SU-DHL-6 (cell line): Measurements from ENCODE around the gene MAP1A.

Experiments
- H2AFZ ChIP-seq: fragments of 200-600 bp; sonication (generic); 2 replicates; pipeline ENCODE4 v1.6.1; 2014; ENCODE audit warnings: low read depth, mild to moderate bottlenecking, moderate library complexity, mixed read lengths, antibody characterized with exemption, low read length; ENCODE audit not compliant: severe bottlenecking
- H3F3A ChIP-seq: fragments of 200-600 bp; shearing (Covaris generic); 2 replicates; pipeline ENCODE4 v1.6.0; 2016; ENCODE audit warnings: antibody characterized with exemption, mild to moderate bottlenecking; ENCODE audit not compliant: insufficient read depth
- H3K27ac ChIP-seq: fragments of 200-600 bp; sonication (generic); 2 replicates; pipeline ENCODE4 v1.5.1; 2016; ENCODE audit warnings: low read depth, mild to moderate bottlenecking, low read length, moderate library complexity, mixed read lengths
- H3K27me3 ChIP-seq: fragments of 200-600 bp; sonication (generic), shearing (Covaris generic); 2 replicates; pipeline ENCODE4 v1.6.0; 2014; ENCODE audit warnings: mild to moderate bottlenecking, low read length
- H3K36me3 ChIP-seq: fragments of 200-600 bp; sonication (generic); 2 replicates; pipeline ENCODE4 v1.6.1; 2014; ENCODE audit warnings: mild to moderate bottlenecking, low read length, mixed read lengths
- H3K4me2 ChIP-seq: fragments of 300-600, 200-600 bp; shearing (Covaris generic), sonication (generic); 2 replicates; pipeline ENCODE4 v1.6.0; 2014; ENCODE audit warnings: low read length, low read depth, mild to moderate bottlenecking; ENCODE audit not compliant: poor library complexity, severe bottlenecking
- H3K4me3 ChIP-seq: fragments of 200-600 bp; sonication (generic); 2 replicates; pipeline ENCODE4 v1.5.1; 2014; ENCODE audit warnings: antibody characterized with exemption, low read length, mild to moderate bottlenecking, mixed read lengths; ENCODE audit not compliant: insufficient read depth, poor library complexity, severe bottlenecking
- H3K79me2 ChIP-seq: fragments of 200-600 bp; sonication (generic); 2 replicates; pipeline ENCODE4 v1.6.1; 2014; ENCODE audit warnings: mild to moderate bottlenecking, low read length, moderate library complexity; ENCODE audit not compliant: insufficient read depth
- H3K9ac ChIP-seq: fragments of 200-600 bp; sonication (generic); 2 replicates; pipeline ENCODE4 v1.7.0; 2014; ENCODE audit warnings: mild to moderate bottlenecking, low read length
- H3K9me2 ChIP-seq: fragments of 200-600 bp; sonication (generic); replicated peaks from 2 replicates; pipeline ENCODE4 v1.6.1; 2014; ENCODE audit warnings: low read length; ENCODE audit not compliant: insufficient read depth
- H3K9me3 ChIP-seq: fragments of 200-600 bp; sonication (generic); 2 replicates; pipeline ENCODE4 v1.6.1; 2014; ENCODE audit warnings: low read length, mixed read lengths; ENCODE audit not compliant: insufficient read depth
- H4K20me1 ChIP-seq: fragments of 200-600 bp; sonication (generic); 2 replicates; pipeline ENCODE4 v1.6.1; 2014; ENCODE audit warnings: low read depth, mild to moderate bottlenecking, antibody characterized with exemption, low read length, moderate library complexity, mixed read lengths
- EZH2phosphoT487 ChIP-seq: fragments of 200-600 bp; sonication (generic), shearing (Covaris generic); conservative IDR thresholded peaks from 2 replicates; pipeline ENCODE4 v1.6.1; 2018; ENCODE audit warnings: mild to moderate bottlenecking, antibody characterized with exemption, low read length, moderate library complexity, mixed read lengths
- TF ChIP-seq, protein P1 (sequence below): fragments of 200-600 bp; sonication (generic); IDR thresholded peaks from one replicate; pipeline ENCODE4 v1.5.1; 2017; ENCODE audit warnings: antibody characterized with exemption, mild to moderate bottlenecking, low read length, moderate library complexity; ENCODE audit not compliant: insufficient read depth, poor library complexity, severe bottlenecking

Gene MAP1A

DNA sequence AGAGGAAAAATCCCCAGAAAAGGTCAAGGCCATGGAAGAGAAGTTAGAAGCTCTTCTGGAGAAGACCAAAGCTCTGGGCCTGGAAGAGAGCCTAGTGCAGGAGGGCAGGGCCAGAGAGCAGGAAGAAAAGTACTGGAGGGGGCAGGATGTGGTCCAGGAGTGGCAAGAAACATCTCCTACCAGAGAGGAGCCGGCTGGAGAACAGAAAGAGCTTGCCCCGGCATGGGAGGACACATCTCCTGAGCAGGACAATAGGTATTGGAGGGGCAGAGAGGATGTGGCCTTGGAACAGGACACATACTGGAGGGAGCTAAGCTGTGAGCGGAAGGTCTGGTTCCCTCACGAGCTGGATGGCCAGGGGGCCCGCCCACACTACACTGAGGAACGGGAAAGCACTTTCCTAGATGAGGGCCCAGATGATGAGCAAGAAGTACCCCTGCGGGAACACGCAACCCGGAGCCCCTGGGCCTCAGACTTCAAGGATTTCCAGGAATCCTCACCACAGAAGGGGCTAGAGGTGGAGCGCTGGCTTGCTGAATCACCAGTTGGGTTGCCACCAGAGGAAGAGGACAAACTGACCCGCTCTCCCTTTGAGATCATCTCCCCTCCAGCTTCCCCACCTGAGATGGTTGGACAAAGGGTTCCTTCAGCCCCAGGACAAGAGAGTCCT, 9.0 kb downstream of the MAP1A start:
- Histone ChIP-seq H4K20me1 (no peaks in the 10 kb centered on the region), H3K27me3 (no peaks in the 10 kb centered on the region), H3K27ac (no peak overlapping the region), H3K4me2 (no peak overlapping the region), H3K9me2 (no peaks in the 10 kb centered on the region), H3F3A (no peaks in the 10 kb centered on the region), H3K4me3 (no peak overlapping the region), H3K36me3 (no peaks in the 10 kb centered on the region), H3K9me3 (no peaks in the 10 kb centered on the region), H3K79me2 (no peaks in the 10 kb centered on the region), H3K9ac (no peak overlapping the region), H2AFZ (no peak overlapping the region)
- TF ChIP-seq, protein P1, sequence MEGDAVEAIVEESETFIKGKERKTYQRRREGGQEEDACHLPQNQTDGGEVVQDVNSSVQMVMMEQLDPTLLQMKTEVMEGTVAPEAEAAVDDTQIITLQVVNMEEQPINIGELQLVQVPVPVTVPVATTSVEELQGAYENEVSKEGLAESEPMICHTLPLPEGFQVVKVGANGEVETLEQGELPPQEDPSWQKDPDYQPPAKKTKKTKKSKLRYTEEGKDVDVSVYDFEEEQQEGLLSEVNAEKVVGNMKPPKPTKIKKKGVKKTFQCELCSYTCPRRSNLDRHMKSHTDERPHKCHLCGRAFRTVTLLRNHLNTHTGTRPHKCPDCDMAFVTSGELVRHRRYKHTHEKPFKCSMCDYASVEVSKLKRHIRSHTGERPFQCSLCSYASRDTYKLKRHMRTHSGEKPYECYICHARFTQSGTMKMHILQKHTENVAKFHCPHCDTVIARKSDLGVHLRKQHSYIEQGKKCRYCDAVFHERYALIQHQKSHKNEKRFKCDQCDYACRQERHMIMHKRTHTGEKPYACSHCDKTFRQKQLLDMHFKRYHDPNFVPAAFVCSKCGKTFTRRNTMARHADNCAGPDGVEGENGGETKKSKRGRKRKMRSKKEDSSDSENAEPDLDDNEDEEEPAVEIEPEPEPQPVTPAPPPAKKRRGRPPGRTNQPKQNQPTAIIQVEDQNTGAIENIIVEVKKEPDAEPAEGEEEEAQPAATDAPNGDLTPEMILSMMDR, result no peak
- TF ChIP-seq EZH2phosphoT487, result no peak

DNA sequence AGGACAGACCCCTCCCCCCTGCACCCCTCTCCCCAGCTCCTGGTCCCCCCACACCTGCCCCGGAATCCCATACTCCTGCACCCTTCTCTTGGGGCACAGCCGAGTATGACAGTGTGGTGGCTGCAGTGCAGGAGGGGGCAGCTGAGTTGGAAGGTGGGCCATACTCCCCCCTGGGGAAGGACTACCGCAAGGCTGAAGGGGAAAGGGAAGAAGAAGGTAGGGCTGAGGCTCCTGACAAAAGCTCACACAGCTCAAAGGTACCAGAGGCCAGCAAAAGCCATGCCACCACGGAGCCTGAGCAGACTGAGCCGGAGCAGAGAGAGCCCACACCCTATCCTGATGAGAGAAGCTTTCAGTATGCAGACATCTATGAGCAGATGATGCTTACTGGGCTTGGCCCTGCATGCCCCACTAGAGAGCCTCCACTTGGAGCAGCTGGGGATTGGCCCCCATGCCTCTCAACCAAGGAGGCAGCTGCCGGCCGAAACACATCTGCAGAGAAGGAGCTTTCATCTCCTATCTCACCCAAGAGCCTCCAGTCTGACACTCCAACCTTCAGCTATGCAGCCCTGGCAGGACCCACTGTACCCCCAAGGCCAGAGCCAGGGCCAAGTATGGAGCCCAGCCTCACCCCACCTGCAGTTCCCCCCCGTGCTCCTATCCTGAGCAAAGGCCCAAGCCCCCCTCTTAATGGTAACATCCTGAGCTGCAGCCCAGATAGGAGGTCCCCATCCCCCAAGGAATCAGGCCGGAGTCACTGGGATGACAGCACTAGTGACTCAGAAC, 9.8 kb downstream of the MAP1A start:
- H3K9ac ChIP-seq, result no peak overlapping the region
- no peak overlapping the region for H2AFZ ChIP-seq
- no peaks in the 10 kb centered on the region for H3K79me2 ChIP-seq
- H3K4me3 ChIP-seq, result no peak overlapping the region
- no peaks in the 10 kb centered on the region for H3K27me3 ChIP-seq
- H3K9me2 ChIP-seq, result no peaks in the 10 kb centered on the region
- H3K36me3 ChIP-seq, result no peaks in the 10 kb centered on the region
- no peak overlapping the region for H3K27ac ChIP-seq
- no peaks in the 10 kb centered on the region for H3F3A ChIP-seq
- no peaks in the 10 kb centered on the region for H3K9me3 ChIP-seq
- no peaks in the 10 kb centered on the region for H4K20me1 ChIP-seq
- no peak overlapping the region for H3K4me2 ChIP-seq
- TF ChIP-seq EZH2phosphoT487, result no peak
- TF ChIP-seq, protein P1, result no peak

DNA sequence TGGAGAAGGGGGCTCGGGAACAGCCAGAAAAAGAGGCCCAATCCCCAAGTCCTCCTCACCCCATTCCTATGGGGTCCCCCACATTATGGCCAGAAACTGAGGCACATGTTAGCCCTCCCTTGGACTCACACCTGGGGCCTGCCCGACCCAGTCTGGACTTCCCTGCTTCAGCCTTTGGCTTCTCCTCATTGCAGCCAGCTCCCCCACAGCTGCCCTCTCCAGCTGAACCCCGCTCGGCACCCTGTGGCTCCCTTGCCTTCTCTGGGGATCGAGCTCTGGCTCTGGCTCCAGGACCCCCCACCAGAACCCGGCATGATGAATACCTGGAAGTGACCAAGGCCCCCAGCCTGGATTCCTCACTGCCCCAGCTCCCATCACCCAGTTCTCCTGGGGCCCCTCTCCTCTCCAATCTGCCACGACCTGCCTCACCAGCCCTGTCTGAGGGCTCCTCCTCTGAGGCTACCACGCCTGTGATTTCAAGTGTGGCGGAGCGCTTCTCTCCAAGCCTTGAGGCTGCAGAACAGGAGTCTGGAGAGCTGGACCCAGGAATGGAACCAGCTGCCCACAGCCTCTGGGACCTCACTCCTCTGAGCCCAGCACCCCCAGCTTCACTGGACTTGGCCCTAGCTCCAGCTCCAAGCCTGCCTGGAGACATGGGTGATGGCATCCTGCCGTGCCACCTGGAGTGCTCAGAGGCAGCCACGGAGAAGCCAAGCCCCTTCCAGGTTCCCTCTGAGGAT, 10.6 kb downstream of the MAP1A start:
- Histone ChIP-seq H3K36me3 (no peaks in the 10 kb centered on the region), H3K27ac (no peak overlapping the region), H2AFZ (no peak overlapping the region), H3K79me2 (no peaks in the 10 kb centered on the region), H3K9me2 (no peaks in the 10 kb centered on the region), H3K9ac (no peak overlapping the region), H3F3A (no peaks in the 10 kb centered on the region), H3K4me3 (no peak overlapping the region), H4K20me1 (no peaks in the 10 kb centered on the region), H3K4me2 (no peak overlapping the region), H3K9me3 (no peaks in the 10 kb centered on the region), H3K27me3 (no peaks in the 10 kb centered on the region)
- TF ChIP-seq EZH2phosphoT487, result no peak
- TF ChIP-seq, protein P1, result no peak
